Pulmonary artery endothelial cell (primary cell): ENCODE measurements around the gene MANEAL. TPM values are rescaled to one million over a fixed set of nuclear protein-coding genes. Genes with fewer than 3 reads are reported as not detected.

Experiments used
- DNase-seq: peaks from one replicate; pipeline ENCODE4 v3.0.0-alpha.2; 2011; ENCODE audit warnings: low read depth, low spot score
- total RNA-seq: library from RNA; depleted of rRNA; stranded (reverse); fragments of >200 nt; gene quantifications from 2 replicates; pipeline ENCODE4 v1.2.3, GENCODE V29; 2014

The MANEAL gene
- total RNA-seq, 1 donor from 2014 or later: 0.40 TPM

GRCh38 chr1:37825506-37825905 lies 31.9 kb downstream of the MANEAL start:
- DNase-seq: no peak

DNA sequence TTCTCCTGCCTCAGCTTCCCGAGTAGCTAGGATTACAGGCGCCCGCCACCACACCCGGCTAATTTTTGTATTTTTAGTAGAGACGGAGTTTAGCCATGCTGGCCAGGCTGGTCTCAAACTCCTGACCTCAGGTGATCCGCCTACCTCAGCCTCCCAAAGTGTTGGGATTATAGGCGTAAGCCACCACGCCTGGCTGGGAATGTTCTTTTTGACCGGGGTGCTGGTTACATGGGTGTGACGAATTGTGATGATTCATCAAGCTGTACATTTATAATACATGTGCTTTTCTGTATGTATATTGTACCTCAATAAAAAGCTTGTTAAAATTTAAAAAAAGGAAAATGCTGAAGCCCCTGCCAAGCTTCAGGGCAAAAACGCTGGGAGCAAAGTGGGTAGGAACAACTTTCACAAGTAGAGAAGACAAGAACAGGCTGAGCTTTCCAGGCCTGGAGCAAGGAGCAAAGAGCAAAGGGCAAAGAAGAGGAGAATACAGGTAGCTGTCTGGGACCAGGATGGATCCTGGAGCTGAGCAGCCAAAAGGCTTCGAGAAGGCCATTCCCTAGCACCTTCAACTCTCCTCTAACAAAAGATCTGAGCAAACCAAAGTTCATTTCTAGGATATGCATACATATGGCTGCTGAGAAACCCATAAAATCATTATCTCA lies 34.9 kb downstream of the MANEAL start:
- DNase-seq: no peak

DNA sequence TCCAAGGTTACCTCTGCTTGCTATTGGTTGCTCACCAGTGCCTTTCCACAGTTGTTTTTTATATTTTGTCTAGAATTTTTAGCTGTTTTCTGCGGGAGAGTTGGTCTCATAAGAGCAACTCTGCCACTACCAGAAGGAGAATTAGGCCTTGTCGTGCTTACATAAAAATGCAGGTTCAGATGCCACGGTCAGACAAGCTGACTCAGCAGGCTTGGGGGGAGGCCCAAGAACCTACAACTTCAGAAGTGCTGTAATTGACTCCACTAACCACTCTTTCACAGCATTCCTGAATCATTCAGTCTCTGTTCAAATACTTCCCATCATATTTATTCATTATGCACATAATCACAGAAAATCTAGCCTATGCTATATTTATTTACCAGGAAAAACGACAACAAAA lies 37.5 kb downstream of the MANEAL start:
- DNase-seq: no peak

- no peak for DNase-seq
These were observed 38.2 kb downstream of the MANEAL start for GRCh38 chr1:37831809-37832208.

- no peak for DNase-seq
These were observed 43.1 kb downstream of the MANEAL start for GRCh38 chr1:37836788-37837187.

DNA sequence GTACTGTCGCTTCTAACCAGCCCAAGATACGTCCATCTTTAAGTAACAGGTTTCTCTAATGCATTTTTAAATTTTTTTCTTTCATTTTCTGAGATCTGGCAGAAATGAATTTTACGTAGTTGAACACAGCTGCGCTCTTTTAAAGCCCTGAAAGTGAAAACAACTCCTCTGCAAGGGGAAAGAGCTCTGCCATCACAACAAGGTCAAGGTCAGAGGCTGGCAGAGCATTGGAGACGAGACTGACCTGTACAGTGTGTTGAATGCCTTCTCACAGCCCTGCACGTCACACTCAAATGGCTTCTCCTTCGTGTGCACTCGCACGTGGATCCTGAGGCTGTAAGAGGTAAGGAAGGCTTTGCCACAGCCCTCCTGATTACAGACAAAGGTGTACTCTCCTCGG lies 46.0 kb downstream of the MANEAL start:
- DNase-seq: no peak

- no peak for DNase-seq
These were observed 47.1 kb downstream of the MANEAL start for GRCh38 chr1:37840711-37841110.

- DNase-seq: no peak
These were observed 48.0 kb downstream of the MANEAL start for GRCh38 chr1:37841652-37842051.

DNA sequence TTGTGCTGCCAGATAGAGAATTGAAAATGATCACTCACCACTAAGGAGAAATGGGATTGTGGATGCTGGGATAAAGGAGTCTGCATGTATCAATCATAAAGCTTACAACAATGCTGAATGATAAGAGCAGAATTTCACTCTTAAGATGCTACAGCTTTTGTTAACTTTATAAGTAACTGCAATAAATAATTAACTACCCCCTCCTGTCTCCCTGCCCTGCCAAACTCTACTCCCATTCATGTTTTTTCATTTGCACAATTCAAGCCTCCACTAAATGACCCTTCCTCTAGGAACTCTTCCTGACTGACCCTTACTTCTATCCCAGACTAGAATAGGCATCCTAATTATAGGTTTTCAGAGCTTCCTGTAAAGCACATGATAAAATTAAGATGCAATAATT lies 50.9 kb downstream of the MANEAL start:
- no peak for DNase-seq

- DNase-seq: no peak
These were observed 51.5 kb downstream of the MANEAL start for GRCh38 chr1:37845049-37845646.

DNA sequence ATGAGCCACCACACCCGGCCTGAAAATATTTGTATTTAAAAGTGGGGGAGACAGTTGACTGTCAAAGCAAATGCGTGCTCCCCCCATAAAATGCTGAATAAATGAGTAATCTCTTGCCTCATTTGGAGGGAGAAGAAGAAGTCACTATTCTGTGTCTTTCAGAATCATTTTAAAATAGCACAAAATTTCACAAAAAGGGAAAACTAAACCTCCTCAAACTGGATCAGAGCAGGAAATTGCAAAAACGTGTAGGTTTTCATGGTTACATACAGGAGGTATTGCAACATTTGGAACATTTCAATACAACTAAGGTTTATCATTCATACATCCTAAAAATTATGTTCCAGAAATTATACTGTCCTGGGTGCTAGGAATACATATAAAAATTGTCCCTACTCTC lies 52.1 kb downstream of the MANEAL start:
- no peak for DNase-seq

- no peak for DNase-seq
These were observed 53.1 kb downstream of the MANEAL start for GRCh38 chr1:37846647-37847339.

GRCh38 chr1:37849480-37849879 lies 55.8 kb downstream of the MANEAL start:
- DNase-seq: no peak

DNA sequence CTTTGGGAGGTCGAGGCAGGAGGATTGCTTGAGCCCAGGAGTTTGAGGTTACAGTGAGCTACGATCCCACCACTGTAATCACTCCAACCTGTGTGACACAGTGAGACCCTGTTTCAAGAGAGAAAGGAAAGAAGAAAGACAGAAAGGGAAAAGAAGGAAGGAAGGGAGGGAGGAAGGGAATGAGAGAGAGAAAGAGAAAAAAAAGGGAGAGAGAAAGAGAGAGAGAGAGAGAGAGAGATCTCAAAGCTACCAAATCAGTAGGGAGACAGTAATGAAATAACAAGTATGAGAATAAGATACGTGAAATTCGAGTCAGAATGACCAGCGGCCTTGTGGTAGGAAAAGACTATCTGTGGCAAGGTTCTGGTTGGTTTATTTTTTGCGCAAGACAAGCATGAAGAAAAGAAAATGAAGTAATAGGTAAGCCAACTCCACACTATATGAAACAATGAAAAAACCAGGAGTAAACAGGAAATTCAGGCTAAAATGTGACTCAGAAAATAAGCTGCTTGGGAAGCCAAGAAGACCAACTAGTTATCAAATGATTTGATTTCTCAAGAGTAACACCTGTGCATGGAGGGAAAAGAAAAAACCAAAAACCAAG lies 56.8 kb downstream of the MANEAL start:
- no peak for DNase-seq

Other genes with a start within 250 kb of the MANEAL start
- 15.5 and 23.5 TPM in 2 replicates for gene SNIP1, start 239.6 kb upstream of the MANEAL start, total RNA-seq
- 2.0 and 3.2 TPM in 2 replicates for gene DNALI1, start 236.9 kb upstream of the MANEAL start, total RNA-seq
- 99.7 and 108 TPM in 2 replicates for gene GNL2, start 197.9 kb upstream of the MANEAL start, total RNA-seq
- gene RSPO1, start 159.0 kb upstream of the MANEAL start, total RNA-seq: not detected in 2 replicates
- gene CDCA8, start 101.3 kb upstream of the MANEAL start, total RNA-seq: 8.6 and 22.2 TPM in 2 replicates
- gene EPHA10, start 28.7 kb upstream of the MANEAL start, total RNA-seq: not detected in 2 replicates
- 15.9 and 16.4 TPM in 2 replicates for gene C1orf122, start 13.9 kb downstream of the MANEAL start, total RNA-seq
- gene YRDC, start 14.4 kb downstream of the MANEAL start, total RNA-seq: 23.9 and 25.8 TPM in 2 replicates
- 2.2 and 3.7 TPM in 2 replicates for gene MTF1, start 65.7 kb downstream of the MANEAL start, total RNA-seq
- 17.9 and 22.0 TPM in 2 replicates for gene INPP5B, start 153.2 kb downstream of the MANEAL start, total RNA-seq
- 112 and 137 TPM in 2 replicates for gene SF3A3, start 196.2 kb downstream of the MANEAL start, total RNA-seq
- gene FHL3, start 211.7 kb downstream of the MANEAL start, total RNA-seq: 13.9 and 14.4 TPM in 2 replicates
- gene UTP11, start 218.9 kb downstream of the MANEAL start, total RNA-seq: 47.7 and 55.9 TPM in 2 replicates